ENCODE measurements around the gene ANKIB1. TPM values are rescaled to one million over a fixed set of nuclear protein-coding genes. Genes with fewer than 3 reads are reported as not detected.

Gene ANKIB1
- total and polyA plus RNA-seq, 9 of the 15 experiments (the other 6 are each of a cell fraction or from before 2014, with no cell fraction given), result 5.9 to 25.2 (median 16.1) TPM

DNA sequence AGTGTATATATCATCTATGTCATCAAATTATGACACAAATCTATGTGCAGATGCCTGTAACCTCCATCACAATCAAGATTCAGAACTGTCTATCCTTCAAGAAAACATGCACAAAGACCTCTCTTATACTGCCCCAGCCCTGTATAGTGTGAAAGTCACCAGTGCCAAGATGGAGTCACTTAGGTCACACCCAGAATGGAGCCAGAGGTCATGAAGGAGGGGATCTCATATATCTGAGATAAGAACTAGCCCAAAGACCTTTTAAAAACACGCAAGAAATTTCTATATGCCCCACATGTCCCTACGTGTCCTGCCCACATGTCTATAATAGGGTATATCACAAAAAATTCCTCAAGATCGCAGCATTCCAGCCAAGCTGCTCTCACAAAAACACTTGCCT, 181.4 kb downstream of the ANKIB1 start:
- H3K27me3 ChIP-seq (ENCODE audit: control insufficient read depth in 2 of 2, insufficient read depth in 2 of 2, low read length in 2 of 2), result no peaks in the 10 kb centered on the region
- H3K27ac ChIP-seq (ENCODE audit: extremely low read depth, low read depth, low read length), result no peak overlapping the region
- no peak overlapping the region for H3K4me3 ChIP-seq
- peaks cover 14 to 20% of the 10 kb centered on the region in 2 experiments for H3K4me1 ChIP-seq (replicated peaks in 1 of 2; ENCODE audit: control insufficient read depth in 2 of 2, insufficient read depth in 2 of 2, low read length in 2 of 2)
- ATAC-seq, result no peak
- H2AFZ ChIP-seq (ENCODE audit: low read depth, low read length), result peak overlapping the region; percentile 51
- BruUV-seq (replicated peaks), result no TSS peak
- POLR2A ChIA-PET, result no interaction called here
- no peaks in the 10 kb centered on the region for H3K9me3 ChIP-seq (replicated peaks; ENCODE audit: control insufficient read depth, insufficient read depth, low read depth, low read length)
- H3K36me3 ChIP-seq (ENCODE audit: control insufficient read depth, insufficient read depth, low read length), result no peaks in the 10 kb centered on the region; the same call in 2 of the 3 replicates
- H3K79me2 ChIP-seq (ENCODE audit: control insufficient read depth, insufficient read depth, low read length), result no peaks in the 10 kb centered on the region
- WGBS (ENCODE audit: insufficient coverage, low coverage, missing lambda C conversion rate), result 59% methylated on average over 3 of the region's 3 CpGs
- no peak overlapping the region for H3K4me2 ChIP-seq (ENCODE audit: insufficient read depth, low read length)
- no peak overlapping the region for H3K9ac ChIP-seq (ENCODE audit: insufficient read depth in 1 of 2, low read depth in 2 of 2, low read length in 2 of 2)
- H4K20me1 ChIP-seq (replicated peaks; ENCODE audit: control insufficient read depth, insufficient read depth, low read length), result no peaks in the 10 kb centered on the region
- no peak for FAIRE-seq
- intact Hi-C loops (cut with micrococcal nuclease) (loop anchor here (10.0 kb wide), 1 partner anchor 628 kb away; no protein-coding TSS in a partner anchor), in situ Hi-C loops (cut with MboI) (loop anchor here (10.0 kb wide), 1 partner anchor 592 kb away; no protein-coding TSS in a partner anchor)
- no peak for DNase-seq (ENCODE audit: extremely low read depth in 1 of 4, low spot score in 3 of 4)
- CTCF ChIA-PET (ENCODE audit: low intra/inter-chr PET ratio), result interaction anchor here (0.6 kb wide), 1 partner anchor 629 kb away, joined by 9 read pairs; no protein-coding TSS in a partner anchor
- no peaks in the 10 kb centered on the region for H3K9me1 ChIP-seq (ENCODE audit: control insufficient read depth, insufficient read depth, low read length)
- TF ChIP-seq NR4A1 (CRISPR knock-in tag; IDR thresholded peaks at IDR 0.05), result no peak
- peak; percentile 73 for TF ChIP-seq NR4A1 (tag; IDR thresholded peaks at IDR 0.05)
- TF ChIP-seq MECOM (CRISPR knock-in tag; IDR thresholded peaks at IDR 0.05), result 0 out of 2 replicates have a peak, but pooled peaks have one; percentile 65
- TF ChIP-seq, protein P1, sequence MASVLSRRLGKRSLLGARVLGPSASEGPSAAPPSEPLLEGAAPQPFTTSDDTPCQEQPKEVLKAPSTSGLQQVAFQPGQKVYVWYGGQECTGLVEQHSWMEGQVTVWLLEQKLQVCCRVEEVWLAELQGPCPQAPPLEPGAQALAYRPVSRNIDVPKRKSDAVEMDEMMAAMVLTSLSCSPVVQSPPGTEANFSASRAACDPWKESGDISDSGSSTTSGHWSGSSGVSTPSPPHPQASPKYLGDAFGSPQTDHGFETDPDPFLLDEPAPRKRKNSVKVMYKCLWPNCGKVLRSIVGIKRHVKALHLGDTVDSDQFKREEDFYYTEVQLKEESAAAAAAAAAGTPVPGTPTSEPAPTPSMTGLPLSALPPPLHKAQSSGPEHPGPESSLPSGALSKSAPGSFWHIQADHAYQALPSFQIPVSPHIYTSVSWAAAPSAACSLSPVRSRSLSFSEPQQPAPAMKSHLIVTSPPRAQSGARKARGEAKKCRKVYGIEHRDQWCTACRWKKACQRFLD (CRISPR knock-in tag; IDR thresholded peaks at IDR 0.05), result 0 out of 2 replicates have a peak, but pooled peaks have one; percentile 24
- TF ChIP-seq ILK (tag; IDR thresholded peaks at IDR 0.05; ENCODE audit: borderline replicate concordance, low read depth), result 0 out of 2 replicates have a peak, but pooled peaks have one; percentile 34
- peak; percentile 85 for TF ChIP-seq ZNF583 (CRISPR knock-in tag; IDR thresholded peaks at IDR 0.05)
- peak in 1 of 2 experiments; percentile 77; a peak in 1 of 4 replicates for TF ChIP-seq TEAD1 (CRISPR knock-in tag; IDR thresholded peaks at IDR 0.05)
- 0 out of 2 replicates have a peak, but pooled peaks have one; percentile 27 for TF ChIP-seq SMAD3 (CRISPR knock-in tag; conservative IDR thresholded peaks at IDR 0.05)
- TF ChIP-seq DIDO1 (tag; IDR thresholded peaks at IDR 0.05; ENCODE audit: low read depth), result no peak
- 0 out of 2 replicates have a peak, but pooled peaks have one; percentile 46 for TF ChIP-seq ZNF41 (CRISPR knock-in tag; conservative IDR thresholded peaks at IDR 0.05)
- peak; percentile 83 for TF ChIP-seq DDX20 (tag; IDR thresholded peaks at IDR 0.05; ENCODE audit: low read depth)
- TF ChIP-seq, protein P2, sequence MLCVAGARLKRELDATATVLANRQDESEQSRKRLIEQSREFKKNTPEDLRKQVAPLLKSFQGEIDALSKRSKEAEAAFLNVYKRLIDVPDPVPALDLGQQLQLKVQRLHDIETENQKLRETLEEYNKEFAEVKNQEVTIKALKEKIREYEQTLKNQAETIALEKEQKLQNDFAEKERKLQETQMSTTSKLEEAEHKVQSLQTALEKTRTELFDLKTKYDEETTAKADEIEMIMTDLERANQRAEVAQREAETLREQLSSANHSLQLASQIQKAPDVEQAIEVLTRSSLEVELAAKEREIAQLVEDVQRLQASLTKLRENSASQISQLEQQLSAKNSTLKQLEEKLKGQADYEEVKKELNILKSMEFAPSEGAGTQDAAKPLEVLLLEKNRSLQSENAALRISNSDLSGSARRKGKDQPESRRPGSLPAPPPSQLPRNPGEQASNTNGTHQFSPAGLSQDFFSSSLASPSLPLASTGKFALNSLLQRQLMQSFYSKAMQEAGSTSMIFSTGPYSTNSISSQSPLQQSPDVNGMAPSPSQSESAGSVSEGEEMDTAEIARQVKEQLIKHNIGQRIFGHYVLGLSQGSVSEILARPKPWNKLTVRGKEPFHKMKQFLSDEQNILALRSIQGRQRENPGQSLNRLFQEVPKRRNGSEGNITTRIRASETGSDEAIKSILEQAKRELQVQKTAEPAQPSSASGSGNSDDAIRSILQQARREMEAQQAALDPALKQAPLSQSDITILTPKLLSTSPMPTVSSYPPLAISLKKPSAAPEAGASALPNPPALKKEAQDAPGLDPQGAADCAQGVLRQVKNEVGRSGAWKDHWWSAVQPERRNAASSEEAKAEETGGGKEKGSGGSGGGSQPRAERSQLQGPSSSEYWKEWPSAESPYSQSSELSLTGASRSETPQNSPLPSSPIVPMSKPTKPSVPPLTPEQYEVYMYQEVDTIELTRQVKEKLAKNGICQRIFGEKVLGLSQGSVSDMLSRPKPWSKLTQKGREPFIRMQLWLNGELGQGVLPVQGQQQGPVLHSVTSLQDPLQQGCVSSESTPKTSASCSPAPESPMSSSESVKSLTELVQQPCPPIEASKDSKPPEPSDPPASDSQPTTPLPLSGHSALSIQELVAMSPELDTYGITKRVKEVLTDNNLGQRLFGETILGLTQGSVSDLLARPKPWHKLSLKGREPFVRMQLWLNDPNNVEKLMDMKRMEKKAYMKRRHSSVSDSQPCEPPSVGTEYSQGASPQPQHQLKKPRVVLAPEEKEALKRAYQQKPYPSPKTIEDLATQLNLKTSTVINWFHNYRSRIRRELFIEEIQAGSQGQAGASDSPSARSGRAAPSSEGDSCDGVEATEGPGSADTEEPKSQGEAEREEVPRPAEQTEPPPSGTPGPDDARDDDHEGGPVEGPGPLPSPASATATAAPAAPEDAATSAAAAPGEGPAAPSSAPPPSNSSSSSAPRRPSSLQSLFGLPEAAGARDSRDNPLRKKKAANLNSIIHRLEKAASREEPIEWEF (CRISPR knock-in tag; IDR thresholded peaks at IDR 0.05), result no peak
- TF ChIP-seq NBN (IDR thresholded peaks at IDR 0.05; ENCODE audit: low read depth), result no peak
- TF ChIP-seq, protein P3, sequence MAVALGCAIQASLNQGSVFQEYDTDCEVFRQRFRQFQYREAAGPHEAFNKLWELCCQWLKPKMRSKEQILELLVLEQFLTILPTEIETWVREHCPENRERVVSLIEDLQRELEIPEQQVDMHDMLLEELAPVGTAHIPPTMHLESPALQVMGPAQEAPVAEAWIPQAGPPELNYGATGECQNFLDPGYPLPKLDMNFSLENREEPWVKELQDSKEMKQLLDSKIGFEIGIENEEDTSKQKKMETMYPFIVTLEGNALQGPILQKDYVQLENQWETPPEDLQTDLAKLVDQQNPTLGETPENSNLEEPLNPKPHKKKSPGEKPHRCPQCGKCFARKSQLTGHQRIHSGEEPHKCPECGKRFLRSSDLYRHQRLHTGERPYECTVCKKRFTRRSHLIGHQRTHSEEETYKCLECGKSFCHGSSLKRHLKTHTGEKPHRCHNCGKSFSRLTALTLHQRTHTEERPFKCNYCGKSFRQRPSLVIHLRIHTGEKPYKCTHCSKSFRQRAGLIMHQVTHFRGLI (CRISPR knock-in tag; IDR thresholded peaks at IDR 0.05), result peak; percentile 40; the same call in 1 of the 2 replicates

Measured in K562 (cell line).